Measurements from ENCODE around the gene CSF3R.
"Not testable (repeated sequence)": the region's sequence is repeated elsewhere in the genome, so short reads cannot be mapped to it uniquely, and the experiment has no call there.

The CSF3R gene

DNA sequence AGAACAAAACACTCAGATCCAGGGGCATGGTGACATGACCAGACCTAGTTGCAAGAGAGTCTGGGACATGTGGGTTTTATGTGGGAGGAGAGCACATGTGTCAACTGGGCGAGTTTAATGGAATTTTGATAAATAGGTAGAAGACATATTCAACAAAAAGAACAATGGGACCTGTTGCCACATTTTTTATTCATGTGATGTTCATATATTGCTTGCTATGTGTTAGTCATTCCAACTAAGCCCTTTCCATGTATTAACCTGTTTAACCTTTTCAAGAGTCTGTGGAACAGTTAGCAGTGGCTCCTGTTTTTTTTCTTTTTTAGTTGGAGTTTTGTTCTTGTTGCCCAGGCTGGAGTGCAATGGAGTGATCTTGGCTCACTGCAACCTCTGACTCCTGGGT lies 30.1 kb upstream of the CSF3R start:
- DNase-seq = no peak

GRCh38 chr1:36511804-36512798 lies 29.4 kb upstream of the CSF3R start:
- DNase-seq = no peak

DNA sequence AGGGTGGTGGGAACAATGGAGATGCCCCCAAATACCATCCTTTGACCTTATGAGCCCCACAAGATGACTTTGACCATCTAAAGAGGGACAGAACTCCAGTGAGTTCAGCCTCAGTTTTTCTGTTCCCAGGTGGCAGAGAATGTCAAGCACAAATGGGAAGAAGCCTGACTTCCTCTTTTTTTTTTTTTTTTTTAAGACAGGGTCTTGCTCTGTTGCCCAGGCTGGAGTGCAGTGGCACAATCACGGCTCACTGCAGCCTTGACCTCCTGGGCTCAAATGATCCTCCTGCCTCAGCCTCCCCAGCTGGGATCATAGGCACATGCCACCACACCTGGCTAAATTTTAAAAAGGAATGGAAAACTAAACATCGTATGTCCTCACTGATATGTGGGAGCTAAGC lies 28.5 kb upstream of the CSF3R start:
- not testable (repeated sequence) for DNase-seq

DNA sequence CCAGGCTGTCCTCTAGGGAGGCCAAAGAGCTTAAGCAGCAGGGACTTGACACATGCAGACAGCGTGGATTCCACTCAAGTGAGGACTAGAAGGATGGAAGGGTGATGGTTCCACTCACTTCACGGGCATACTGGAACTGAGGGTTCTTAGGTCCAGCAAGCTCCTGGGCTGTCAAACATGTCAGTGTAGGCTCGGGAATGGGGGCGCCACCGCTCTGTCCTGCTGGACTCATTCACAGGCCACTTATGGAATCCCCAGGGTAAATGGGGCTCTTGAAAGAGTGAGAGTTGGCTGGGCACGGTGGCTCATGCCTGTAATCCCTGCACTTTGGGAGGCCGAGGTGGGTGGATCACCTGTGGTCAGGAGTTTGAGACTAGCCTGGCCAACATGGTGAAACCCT lies 27.7 kb upstream of the CSF3R start:
- no peak for DNase-seq

GRCh38 chr1:36508257-36508656 lies 25.5 kb upstream of the CSF3R start:
- no peak for DNase-seq

DNA sequence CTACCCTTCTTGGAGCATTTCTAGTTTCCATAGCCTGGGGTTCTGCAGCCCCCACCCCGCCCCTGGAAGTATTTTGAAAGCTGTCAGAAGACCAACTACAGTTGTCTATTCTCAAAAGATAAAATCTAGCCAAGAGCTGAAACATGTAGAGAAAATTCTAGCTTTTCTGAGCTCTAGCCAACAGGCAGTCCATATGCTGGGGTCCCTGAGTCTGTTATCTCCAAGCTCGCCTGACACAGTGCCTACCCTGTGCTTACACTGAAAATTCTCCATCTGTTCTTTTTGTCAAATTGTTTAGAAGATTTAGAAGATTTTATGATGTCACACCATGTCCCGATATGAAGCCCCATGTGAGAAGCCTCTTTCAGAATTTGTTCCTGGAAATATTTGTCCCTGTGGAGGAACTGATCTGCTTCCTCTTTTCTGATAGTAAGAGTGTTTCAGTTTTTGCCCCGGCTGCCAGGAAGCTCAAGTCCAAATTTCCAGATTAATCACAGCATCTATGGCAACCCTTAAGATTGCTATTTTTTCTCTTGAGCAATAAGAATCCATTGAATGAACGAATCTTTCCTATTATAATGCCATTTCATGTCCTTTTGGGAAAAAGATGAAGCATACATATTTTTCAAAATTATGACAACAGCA lies 23.7 kb upstream of the CSF3R start:
- DNase-seq = no peak

DNA sequence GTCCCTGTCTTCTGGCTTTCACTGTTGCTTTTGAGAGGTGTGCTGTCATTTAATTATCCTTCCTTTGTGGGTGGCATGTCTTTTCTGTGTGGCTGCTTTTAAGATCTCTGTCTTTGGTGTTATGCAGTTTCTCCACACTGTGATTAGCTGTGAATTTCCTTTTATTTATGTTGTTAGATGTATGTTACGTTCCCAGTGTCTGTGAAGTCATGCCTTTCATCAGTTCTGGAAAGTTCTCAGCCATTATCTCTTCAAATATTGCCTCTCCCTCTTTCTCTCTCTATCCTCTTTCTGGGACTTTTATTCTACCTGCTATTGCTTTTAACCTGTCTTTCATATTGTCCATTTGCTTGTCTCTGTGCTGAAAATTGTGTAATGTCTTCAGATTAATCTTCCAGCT lies 21.0 kb upstream of the CSF3R start:
- DNase-seq = no peak

DNA sequence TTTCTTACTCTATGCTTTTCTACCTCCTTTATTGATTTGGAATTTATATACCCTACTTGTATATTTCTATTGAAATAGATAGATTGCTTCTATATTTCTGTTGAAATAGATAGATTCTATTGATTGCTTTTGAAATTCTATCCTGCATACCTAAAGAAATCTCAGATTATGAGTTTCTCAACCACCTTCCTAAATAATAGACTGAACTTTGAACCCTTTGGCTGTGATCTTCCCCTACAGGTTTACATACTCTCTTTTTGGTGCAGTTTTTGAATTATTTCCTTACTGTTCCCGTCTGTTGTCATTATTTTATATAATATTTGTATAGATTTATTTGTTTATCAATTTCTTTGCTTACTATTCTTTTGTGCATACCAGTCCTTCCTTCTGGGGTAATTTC lies 20.4 kb upstream of the CSF3R start:
- DNase-seq = no peak

- no peak for DNase-seq
These were observed 19.9 kb upstream of the CSF3R start for GRCh38 chr1:36502616-36503015.

DNA sequence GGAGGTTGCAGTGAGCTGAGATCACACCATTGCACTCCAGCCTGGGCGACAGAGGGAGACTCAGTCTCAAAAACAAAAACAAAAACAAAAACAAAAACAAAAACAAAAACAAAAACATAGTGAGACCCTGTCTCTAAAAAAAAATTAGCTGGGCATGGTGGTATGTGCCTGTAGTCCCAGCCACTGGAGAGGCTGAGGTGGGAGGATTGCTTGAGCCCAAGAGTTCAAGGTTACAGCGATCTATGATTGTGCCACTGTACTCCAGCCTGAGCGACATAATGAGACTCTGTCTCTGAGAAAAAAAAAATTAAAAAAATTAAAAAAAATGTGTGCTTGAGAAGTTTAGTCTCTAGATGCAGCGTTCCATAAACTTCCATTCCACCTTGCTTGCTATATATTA lies 19.2 kb upstream of the CSF3R start:
- DNase-seq = not testable (repeated sequence)

DNA sequence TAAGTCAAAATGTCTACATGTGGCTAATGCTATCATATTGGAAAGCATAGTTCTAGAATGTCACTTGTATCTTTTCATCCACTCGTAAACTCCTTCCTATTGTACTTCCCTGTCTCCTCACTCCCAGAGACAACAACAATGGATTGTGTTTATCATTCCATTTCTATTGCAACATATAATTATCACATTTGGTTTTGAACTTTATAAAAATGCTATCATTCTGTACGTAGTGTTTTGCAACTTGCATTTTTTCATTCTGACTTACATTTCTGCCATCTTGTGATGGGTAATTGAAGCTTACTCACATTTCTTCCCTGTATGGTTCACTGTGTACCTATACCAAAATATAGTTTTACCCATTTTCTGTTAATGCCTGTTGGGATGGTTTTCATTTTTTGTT lies 14.5 kb upstream of the CSF3R start:
- no peak for DNase-seq

- no peak for DNase-seq
These were observed 12.3 kb upstream of the CSF3R start for GRCh38 chr1:36494971-36495370.

DNA sequence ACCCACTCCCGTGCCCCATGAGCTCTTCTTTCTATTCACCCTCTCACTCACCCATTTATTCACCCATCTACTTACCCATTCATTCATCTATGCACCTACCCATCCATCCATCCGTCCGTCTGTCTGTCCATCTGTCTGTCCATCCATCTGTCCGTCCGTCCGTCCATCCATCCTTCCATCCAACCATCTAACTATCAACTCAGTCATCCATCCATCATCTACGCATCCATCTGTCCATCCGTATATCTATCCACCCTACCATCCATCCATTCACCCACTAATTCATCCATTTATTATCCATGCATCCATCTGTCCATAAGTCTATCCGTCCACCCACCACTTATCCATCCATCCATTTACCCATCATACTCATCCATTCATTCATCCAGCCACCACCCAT lies 10.8 kb upstream of the CSF3R start:
- DNase-seq = no peak

DNA sequence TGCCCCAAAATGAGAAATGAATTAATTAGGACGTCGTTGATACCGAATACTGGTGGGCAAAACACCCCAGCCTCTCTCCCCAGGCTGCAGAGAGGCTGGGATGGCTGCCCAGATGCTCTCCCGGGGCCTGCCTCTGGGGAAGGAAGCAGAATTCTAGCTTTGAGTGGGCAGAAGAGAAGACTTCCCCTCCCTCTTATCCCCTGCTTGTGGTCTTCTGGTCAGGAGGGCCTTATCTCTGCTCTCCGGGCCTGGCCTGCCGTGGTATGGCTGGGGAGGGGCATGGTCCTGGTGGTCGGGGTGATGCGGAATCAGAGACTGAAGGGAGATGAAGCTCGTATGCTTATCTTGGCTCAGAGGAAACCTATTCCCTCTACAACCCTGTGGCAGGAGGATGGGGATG lies 9.8 kb upstream of the CSF3R start:
- DNase-seq = no peak

DNA sequence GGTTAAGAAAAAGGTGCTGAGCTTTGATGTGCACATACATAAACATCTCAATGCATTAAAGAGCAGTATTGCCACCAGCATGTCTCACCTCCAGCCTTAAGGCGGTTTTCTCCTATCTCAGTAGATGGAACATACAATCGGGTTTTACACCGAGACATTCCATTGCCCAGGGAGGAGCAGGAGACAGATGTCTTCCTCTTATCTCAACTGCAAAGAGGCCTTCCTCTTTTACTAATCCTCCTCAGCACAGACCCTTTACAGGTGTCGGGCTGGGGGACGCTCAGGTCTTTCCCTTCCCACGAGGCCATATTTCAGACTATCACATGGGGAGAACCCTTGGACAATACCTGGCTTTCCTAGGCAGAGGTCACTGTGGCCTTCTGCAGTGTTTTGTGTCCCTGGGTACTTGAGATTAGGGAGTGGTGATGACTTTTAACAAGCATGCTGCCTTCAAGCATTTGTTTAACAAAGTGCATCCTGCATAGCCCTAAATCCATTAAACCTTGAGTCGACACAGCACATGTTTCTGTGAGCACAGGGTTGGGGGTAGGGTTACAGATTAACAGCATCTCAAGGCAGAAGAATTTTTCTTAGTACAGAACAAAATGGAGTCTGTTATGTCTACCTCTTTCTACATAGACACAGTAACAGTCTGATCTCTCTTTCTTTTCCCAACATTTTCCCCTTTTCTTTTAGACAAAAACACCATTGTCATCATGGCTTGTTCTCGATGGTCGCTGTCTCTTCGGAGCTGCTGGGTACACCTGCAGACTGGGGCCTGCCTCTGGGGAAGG lies 6.7 kb upstream of the CSF3R start:
- not testable (repeated sequence) for DNase-seq

DNA sequence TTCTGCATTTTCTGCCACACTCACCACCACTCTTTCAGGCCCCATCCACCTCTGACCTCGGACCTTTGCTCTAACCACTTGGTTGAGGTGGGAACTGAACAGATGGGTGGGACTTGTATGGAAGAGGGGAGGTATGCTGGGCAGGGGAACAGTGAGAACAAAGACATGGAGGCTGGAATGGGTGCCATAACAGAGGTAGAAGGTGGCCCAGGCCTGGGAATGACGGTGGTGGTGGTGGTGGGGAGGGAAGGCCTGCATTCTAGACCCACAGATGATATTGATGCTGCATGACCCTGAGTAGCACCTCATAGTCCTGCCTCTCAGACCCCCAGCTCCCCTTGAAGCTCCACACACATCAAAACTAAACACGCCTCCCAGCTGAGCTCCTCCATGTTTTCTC lies 5.2 kb upstream of the CSF3R start:
- no peak for DNase-seq

DNA sequence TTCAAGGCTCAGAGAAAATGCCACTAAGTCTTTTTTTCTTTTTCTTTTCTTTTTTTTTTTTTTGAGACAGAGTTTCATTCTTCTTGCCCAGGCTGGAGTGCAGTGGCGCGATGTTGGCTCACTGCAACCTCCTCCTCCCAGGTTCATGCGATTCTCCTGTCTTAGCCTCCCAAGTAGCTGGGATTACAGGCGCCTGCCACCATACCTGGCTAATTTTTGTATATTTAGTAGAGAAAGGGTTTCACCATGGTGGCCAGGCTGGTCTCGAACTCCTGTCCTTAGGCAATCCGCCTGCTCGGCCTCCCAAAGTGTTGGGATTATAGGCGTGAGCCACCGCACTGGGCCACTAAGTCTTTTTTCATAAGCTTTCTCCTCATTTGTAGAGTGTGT lies 4.6 kb upstream of the CSF3R start:
- DNase-seq = not testable (repeated sequence)

DNA sequence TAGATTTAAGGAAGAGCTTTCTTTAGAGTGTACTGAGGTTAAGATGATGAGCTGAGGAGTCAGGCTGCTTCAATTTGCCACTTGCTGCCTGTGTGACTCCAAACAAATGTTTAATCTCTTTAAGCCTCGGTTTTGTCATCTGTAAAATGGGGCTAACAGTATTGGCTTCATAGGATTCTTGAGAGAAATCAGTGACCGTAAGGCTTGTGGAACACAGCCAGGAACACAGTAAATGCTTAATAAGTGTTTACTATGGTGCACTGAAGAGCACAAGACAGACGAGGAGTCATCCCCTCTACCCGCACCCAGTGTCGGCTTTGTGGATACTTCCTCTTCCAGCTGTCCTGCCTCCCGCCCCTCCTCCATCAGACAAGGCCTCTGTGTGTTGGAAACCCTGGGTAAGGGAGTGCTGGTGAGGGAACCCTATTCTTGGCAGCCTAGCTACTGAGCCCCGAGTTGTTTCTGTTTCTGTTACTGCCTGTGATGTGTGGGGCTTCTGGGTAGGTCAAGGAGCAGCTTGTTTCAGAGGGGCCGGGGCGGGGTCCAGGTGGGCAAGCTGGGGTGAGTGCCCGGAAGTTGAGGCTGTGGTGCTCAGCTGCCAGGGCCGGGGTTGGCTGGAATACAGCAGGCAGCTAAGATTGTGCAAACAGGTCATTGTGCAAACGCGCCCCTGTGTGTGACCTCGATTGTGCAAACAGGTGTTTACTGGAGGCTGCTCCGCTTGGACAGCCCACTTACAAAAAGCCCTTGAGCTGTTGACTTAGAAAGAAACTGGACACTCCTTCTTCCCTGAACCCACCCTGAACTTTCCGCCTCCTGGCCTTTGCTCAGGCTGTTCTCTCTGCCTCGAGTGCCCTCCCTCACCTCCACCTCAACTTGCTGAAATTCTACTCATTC lies 4.0 kb upstream of the CSF3R start:
- DNase-seq = no peak

DNA sequence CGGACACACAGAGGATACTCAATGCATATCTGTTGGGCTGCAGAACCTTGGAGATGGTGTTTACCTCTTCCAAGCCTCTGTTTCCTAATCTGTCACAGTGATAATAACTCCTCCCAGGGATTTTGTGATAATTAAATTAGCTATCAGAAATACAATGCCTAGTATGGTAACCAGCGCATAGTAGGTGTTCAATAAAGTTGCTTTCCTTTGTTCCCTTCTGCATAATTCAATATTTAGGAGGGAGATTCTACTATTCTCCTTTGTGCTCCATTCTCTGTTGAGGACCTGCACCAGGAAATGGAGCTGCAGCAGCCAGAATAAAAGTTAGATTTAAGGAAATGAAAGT lies 3.4 kb upstream of the CSF3R start:
- no peak for DNase-seq

GRCh38 chr1:36484099-36484498 lies 1.4 kb upstream of the CSF3R start:
- no peak for DNase-seq

- no peak for DNase-seq
These were observed 666 bp downstream of the CSF3R start for GRCh38 chr1:36481771-36482723.
